Smooth muscle cell (in vitro differentiated cells): ENCODE results near the gene CXCL11. TPM values are rescaled to one million over a fixed set of nuclear protein-coding genes. Genes with fewer than 3 reads are reported as not detected.

Source experiments
- DNase-seq: peaks from one replicate; lab custom pipeline; 2025; ENCODE audit not compliant: unreplicated experiment; lab: John Stamatoyannopoulos, UW
- H2AFZ ChIP-seq: fragments of 200-600 bp; sonication (generic); 2 replicates; pipeline ENCODE4 v1.6.0; 2016; ENCODE audit warnings: antibody characterized with exemption, low read depth, mild to moderate bottlenecking
- H3F3A ChIP-seq: fragments of 200-600 bp; sonication (generic); 2 replicates; pipeline ENCODE4 v1.6.0; 2017; ENCODE audit warnings: antibody characterized with exemption, low read depth
- H3K27ac ChIP-seq: fragments of 200-600 bp; sonication (generic); 2 replicates; pipeline ENCODE4 v1.5.1; 2016; ENCODE audit warnings: low read depth, mild to moderate bottlenecking
- H3K27me3 ChIP-seq: fragments of 200-600 bp; sonication (generic); 2 replicates; pipeline ENCODE4 v1.6.1; 2016; ENCODE audit warnings: low read depth, mild to moderate bottlenecking
- H3K36me3 ChIP-seq: fragments of 200-600 bp; sonication (generic); 2 replicates; pipeline ENCODE4 v1.5.1; 2016; ENCODE audit warnings: low read depth
- H3K4me1 ChIP-seq: fragments of 200-600 bp; sonication (generic); 2 replicates; pipeline ENCODE4 v1.5.1; 2016; ENCODE audit warnings: low read depth
- H3K4me2 ChIP-seq: fragments of 200-600 bp; sonication (generic); 2 replicates; pipeline ENCODE4 v1.6.0; 2016; ENCODE audit warnings: mild to moderate bottlenecking
- H3K4me3 ChIP-seq: fragments of 200-600 bp; sonication (generic); 2 replicates; pipeline ENCODE4 v1.5.1; 2016; ENCODE audit warnings: mild to moderate bottlenecking
- H3K79me2 ChIP-seq: fragments of 200-600 bp; sonication (generic); 2 replicates; pipeline ENCODE4 v1.6.0; 2016; ENCODE audit warnings: low read depth, mild to moderate bottlenecking
- H3K9ac ChIP-seq: fragments of 200-600 bp; sonication (generic); 2 replicates; pipeline ENCODE4 v1.6.0; 2016; ENCODE audit warnings: low read depth
- H3K9me3 ChIP-seq: fragments of 200-600 bp; sonication (generic); replicated peaks from 2 replicates; pipeline ENCODE4 v1.5.1; 2016; ENCODE audit warnings: low read depth
- H4K20me1 ChIP-seq: fragments of 200-600 bp; sonication (generic); 2 replicates; pipeline ENCODE4 v1.6.0; 2016; ENCODE audit warnings: low read depth
- CTCF ChIP-seq: fragments of 200-600 bp; sonication (generic); IDR thresholded peaks from 2 replicates; pipeline ENCODE4 v1.5.1; 2017; ENCODE audit warnings: borderline replicate concordance, mild to moderate bottlenecking, antibody characterized with exemption; ENCODE audit not compliant: insufficient read depth, poor library complexity, severe bottlenecking
- WGBS: methylation state at CpG from one replicate; pipeline ENCODE4 v1.1.7; 2016; ENCODE audit warnings: low lambda C conversion rate; 5-methylcytosine and 5-hydroxymethylcytosine counted together
- polyA plus RNA-seq: library from polyadenylated mRNA; unstranded; fragments of >200 nt; fragmentation: Nextera tagmentation; extraction: Ambion mirVana; gene quantifications from 2 replicates; pipeline ENCODE4 v1.2.1, GENCODE V29; 2016
- total RNA-seq: library from RNA; depleted of rRNA; stranded (reverse); fragments of >200 nt; gene quantifications from 2 replicates; pipeline ENCODE4 v1.2.3, GENCODE V29; 2014

The CXCL11 gene
- total and polyA plus RNA-seq, 2 experiments from 2014 or later: not detected

GRCh38 chr4:75995727-75996126 is 40.1 kb downstream of the CXCL11 start:
- Histone ChIP-seq H3F3A (no peaks in the 10 kb centered on the region), H3K79me2 (no peaks in the 10 kb centered on the region), H3K4me1 (no peaks in the 10 kb centered on the region), H2AFZ (no peak overlapping the region), H3K4me2 (no peak overlapping the region), H3K27me3 (no peaks in the 10 kb centered on the region), H3K36me3 (no peaks in the 10 kb centered on the region), H3K9me3 (no peaks in the 10 kb centered on the region), H3K27ac (no peak overlapping the region), H3K9ac (no peak overlapping the region), H4K20me1 (no peaks in the 10 kb centered on the region), H3K4me3 (no peak overlapping the region)
- TF ChIP-seq CTCF: peak; percentile 77
- 15% methylated on average over 5 of the region's 5 CpGs for WGBS
- DNase-seq: no peak

GRCh38 chr4:75992462-75992861 is 43.4 kb downstream of the CXCL11 start:
- no peak for TF ChIP-seq CTCF
- Histone ChIP-seq H3K4me2 (no peak overlapping the region), H3K9ac (no peak overlapping the region), H3K4me1 (peaks cover 13% of the 10 kb centered on the region), H3K27me3 (no peaks in the 10 kb centered on the region), H2AFZ (no peak overlapping the region), H3K9me3 (no peaks in the 10 kb centered on the region), H3K79me2 (peaks cover 28% of the 10 kb centered on the region), H3F3A (no peaks in the 10 kb centered on the region), H3K4me3 (no peak overlapping the region), H3K27ac (no peak overlapping the region), H3K36me3 (no peaks in the 10 kb centered on the region), H4K20me1 (peaks cover 10% of the 10 kb centered on the region)
- 92% methylated on average over 1 of the region's 1 CpG for WGBS
- DNase-seq: no peak

- Histone ChIP-seq H3K4me1 (peaks cover 13% of the 10 kb centered on the region), H3K9me3 (no peaks in the 10 kb centered on the region), H2AFZ (peak overlapping the region; percentile 95), H3K4me2 (peak overlapping the region; percentile 91), H3K79me2 (peaks cover 52% of the 10 kb centered on the region), H3K9ac (peak overlapping the region; percentile 68), H3K4me3 (peak overlapping the region; percentile 73), H3K27ac (no peak overlapping the region), H3F3A (no peaks in the 10 kb centered on the region), H3K27me3 (no peaks in the 10 kb centered on the region), H3K36me3 (no peaks in the 10 kb centered on the region), H4K20me1 (peaks cover 35% of the 10 kb centered on the region)
- no peak for DNase-seq
- no peak for TF ChIP-seq CTCF
- 4% methylated on average over 20 of the region's 20 CpGs for WGBS
These were observed 45.9 kb downstream of the CXCL11 start for GRCh38 chr4:75989846-75990528.

GRCh38 chr4:75985116-75985515 is 50.8 kb downstream of the CXCL11 start:
- Histone ChIP-seq H3K4me3 (no peak overlapping the region), H3K79me2 (peaks cover 74% of the 10 kb centered on the region), H3K27me3 (no peaks in the 10 kb centered on the region), H3K4me1 (peaks cover 13% of the 10 kb centered on the region), H3F3A (no peaks in the 10 kb centered on the region), H3K9ac (no peak overlapping the region), H3K9me3 (no peaks in the 10 kb centered on the region), H3K36me3 (peaks cover 13% of the 10 kb centered on the region), H2AFZ (no peak overlapping the region), H4K20me1 (peaks cover 71% of the 10 kb centered on the region), H3K4me2 (no peak overlapping the region), H3K27ac (no peak overlapping the region)
- no peak for TF ChIP-seq CTCF
- no peak for DNase-seq
- WGBS: 61% methylated on average over 3 of the region's 3 CpGs
